ENCODE data around the gene HSF2BP.

DNA sequence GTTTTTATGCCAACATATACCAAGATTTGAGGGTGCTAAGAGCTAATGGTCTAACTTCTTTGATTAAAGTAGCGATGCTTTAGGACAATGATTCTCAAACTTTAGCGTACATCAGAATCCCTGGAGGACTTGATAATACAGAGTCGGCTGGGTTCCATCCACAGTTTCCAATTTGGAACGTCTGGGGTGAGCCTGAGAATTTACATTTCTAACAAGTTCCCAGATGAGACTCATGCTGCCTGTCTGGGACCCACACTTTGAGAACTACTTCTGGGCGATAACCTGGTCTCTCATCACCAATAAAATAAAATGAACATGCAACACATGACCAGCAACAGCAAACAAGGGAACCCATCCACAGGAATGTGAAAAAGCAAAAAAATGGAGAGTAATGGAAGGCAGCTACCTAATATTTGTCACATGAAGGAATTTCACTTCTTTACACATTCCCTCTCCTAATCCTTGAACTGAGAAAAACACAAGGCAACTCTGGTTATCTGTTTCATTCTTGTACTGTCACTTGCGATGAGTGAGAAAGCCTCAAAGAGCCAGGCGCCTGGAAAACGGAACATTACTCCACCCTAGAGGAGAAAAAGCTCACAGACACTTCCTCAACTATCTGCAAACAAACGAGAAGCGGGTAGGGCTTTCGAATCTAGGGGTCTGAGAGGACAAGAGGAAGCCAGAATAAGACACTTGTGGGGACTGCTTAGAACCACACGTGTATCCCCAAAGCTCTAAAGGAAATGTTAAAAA is 14.0 kb downstream of the HSF2BP start:
- TF ChIP-seq, protein P1, sequence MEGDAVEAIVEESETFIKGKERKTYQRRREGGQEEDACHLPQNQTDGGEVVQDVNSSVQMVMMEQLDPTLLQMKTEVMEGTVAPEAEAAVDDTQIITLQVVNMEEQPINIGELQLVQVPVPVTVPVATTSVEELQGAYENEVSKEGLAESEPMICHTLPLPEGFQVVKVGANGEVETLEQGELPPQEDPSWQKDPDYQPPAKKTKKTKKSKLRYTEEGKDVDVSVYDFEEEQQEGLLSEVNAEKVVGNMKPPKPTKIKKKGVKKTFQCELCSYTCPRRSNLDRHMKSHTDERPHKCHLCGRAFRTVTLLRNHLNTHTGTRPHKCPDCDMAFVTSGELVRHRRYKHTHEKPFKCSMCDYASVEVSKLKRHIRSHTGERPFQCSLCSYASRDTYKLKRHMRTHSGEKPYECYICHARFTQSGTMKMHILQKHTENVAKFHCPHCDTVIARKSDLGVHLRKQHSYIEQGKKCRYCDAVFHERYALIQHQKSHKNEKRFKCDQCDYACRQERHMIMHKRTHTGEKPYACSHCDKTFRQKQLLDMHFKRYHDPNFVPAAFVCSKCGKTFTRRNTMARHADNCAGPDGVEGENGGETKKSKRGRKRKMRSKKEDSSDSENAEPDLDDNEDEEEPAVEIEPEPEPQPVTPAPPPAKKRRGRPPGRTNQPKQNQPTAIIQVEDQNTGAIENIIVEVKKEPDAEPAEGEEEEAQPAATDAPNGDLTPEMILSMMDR (IDR thresholded peaks at IDR 0.05) = no peak
- no peak for TF ChIP-seq POLR2A (IDR thresholded peaks at IDR 0.05)
